GM21526 (cell line): ENCODE measurements around the gene TNNI3.
"Not testable (repeated sequence)": the region's sequence is repeated elsewhere in the genome, so short reads cannot be mapped to it uniquely, and the experiment has no call there.

Experiments
- ATAC-seq: cut with Tn5 transposase; IDR thresholded peaks from one replicate; pipeline ENCODE4 v1.9.1; 2021; ENCODE audit warnings: moderate library complexity; ENCODE audit not compliant: unreplicated experiment, low FRiP score

TNNI3 gene

GRCh38 chr19:55116232-55116858 lies 41.2 kb downstream of the TNNI3 start:
- no peak for ATAC-seq

GRCh38 chr19:55115446-55116065 lies 42.0 kb downstream of the TNNI3 start:
- no peak for ATAC-seq

DNA sequence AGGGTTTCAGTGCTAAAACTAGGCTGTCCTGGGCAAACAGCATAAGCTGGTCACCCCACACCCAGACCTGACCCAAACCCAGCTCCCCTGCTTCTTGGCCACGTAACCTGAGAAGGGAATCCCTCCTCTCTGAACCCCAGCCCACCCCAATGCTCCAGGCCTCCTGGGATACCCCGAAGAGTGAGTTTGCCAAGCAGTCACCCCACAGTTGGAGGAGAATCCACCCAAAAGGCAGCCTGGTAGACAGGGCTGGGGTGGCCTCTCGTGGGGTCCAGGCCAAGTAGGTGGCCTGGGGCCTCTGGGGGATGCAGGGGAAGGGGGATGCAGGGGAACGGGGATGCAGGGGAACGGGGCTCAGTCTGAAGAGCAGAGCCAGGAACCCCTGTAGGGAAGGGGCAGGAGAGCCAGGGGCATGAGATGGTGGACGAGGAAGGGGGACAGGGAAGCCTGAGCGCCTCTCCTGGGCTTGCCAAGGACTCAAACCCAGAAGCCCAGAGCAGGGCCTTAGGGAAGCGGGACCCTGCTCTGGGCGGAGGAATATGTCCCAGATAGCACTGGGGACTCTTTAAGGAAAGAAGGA lies 42.9 kb downstream of the TNNI3 start:
- ATAC-seq, result no peak

GRCh38 chr19:55113570-55114039 lies 43.9 kb downstream of the TNNI3 start:
- no peak for ATAC-seq

DNA sequence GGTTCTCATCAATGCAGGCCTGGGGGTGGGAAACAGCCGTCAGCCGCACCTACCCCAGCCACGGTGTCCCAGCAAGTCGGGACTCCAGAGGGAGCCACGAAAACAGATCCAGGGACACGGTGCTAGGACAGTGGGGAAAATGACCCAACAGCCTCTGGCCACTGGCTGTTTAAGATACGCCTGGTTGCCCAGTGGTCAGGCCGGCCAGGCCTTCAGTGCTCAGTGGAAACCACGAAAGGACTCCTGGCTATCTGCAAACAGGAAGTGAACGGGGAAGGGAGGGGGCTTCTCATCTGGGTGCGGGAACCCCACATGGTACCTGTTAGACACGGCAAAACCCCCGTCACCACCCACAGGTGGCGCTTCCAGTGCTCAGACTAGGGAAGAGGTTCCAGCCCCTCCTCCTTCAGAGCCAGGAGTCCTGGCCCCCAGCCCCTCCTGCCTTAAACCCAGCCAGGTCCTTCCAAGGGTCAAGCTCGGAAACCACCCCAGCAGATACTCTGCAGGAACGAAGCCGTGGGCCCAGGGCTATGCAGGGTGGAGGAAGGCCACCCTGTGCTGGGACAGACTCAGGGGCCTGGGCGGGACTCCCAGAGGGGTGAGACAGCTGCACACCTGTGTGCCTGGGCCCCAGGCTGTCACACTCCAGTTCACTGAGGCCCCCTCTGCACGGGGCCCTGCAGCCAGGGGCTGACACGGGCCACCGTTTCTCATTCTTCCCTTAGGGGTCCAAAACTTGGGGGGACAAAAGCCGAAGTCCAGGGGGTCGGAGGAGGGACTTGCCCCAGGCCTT lies 44.6 kb downstream of the TNNI3 start:
- ATAC-seq, result no peak

DNA sequence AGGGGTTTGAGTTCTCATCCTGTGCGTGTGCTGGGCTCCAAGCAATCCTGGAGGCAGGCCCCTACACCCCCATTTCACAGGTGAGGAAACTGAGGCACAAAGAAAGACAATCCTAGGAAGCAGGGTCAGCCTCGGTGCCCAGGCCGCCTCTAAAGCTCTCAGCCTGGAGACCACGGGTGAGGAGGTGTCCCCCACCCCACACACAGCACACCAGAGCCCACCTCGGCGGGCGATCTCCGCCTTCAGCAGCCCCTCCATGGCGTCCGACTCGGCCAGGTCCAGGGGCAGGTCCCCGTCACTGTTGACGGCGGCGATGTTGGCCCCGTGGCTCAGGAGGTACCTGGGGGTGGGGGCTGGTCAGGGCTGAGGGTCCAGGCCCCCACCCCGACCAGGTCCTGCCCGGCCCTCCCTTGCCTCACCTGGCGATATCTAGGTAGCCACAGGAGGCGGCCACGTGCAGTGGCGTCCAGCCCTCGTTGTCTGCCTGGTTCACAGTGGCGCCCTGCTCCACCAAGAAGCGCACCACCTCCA lies 45.2 kb downstream of the TNNI3 start:
- ATAC-seq, result no peak

- ATAC-seq, result no peak
Measured at GRCh38 chr19:55111238-55111831, 46.2 kb downstream of the TNNI3 start.

DNA sequence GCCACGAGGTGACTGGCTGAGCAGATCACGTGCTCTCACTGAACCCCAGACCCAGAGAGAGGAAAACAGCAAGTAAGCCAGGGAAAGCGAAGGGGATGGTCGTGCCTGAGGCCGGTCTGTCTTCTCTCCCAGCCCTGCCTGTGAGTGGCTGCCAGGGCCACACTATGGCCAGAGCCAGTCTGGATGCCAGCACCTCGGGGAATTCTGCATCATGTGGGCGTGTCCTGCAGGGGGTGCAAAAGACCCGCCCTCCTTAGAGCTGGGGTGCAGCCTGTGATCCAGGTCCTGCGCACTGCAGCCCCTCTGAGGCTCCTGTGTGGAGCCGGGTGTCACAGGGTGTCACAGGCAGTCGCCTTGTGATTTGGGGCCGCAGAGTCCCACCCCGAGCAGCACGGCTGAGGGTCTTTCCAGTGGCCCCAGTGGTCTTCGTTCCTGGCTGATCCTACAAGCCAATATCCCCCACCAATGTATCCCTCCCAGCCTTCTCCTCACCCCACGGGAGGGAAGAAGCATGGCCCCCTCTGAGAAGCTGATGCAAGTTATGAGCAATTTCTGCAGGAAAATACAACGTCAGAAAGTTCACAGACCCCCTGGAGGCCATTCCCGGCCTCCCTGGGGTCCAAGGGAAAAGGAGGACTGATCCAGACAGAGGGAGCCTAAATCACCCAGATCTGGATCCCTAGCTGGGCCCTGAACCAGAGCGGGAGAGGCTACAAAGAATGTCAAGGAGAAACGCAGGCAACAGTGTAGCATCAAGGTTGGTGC lies 47.8 kb downstream of the TNNI3 start:
- ATAC-seq, result no peak

DNA sequence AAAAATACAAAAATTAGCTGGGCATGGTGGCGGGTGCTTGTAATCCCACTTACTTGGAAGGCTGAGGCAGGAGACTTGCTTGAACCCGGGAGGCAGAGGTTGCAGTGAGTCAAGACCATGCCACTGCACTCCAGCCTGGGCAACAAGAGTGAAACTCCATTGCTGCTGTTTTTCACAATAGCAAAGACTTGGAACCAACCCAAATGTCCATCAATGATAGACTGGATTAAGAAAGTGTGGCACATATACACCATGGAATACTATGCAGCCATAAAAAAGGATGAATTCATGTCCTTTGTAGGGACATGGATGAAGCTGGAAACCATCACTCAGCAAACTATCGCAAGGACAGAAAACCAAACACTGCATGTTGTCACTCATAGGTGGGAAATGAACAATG lies 50.3 kb downstream of the TNNI3 start:
- not testable (repeated sequence) for ATAC-seq

GRCh38 chr19:55106591-55106990 lies 50.9 kb downstream of the TNNI3 start:
- no peak for ATAC-seq

DNA sequence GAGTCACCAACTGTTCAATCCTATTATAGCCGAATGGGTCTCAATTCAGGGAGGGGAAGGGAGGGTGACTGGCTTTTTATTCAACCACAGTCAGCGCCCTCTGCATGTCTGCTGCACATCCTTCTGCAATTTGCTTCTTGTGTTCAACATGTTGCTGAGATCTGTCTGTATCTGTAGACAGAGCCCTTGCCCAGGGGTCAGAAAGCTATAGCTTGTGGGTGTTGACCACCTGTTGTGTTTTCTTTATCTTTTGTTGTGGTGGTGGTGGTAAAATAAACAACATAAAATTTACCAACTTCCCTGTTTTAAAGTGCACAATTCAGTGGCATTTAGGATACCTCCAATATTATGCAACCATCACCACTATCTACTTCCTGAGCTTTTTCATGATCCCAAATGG lies 52.3 kb downstream of the TNNI3 start:
- no peak for ATAC-seq

- no peak for ATAC-seq
Measured at GRCh38 chr19:55103190-55103589, 54.3 kb downstream of the TNNI3 start.
